Tibial artery (tissue), 4 donors: ENCODE data around the gene JAKMIP1.
"Not testable (repeated sequence)": the region's sequence is repeated elsewhere in the genome, so short reads cannot be mapped to it uniquely, and the experiment has no call there.

ENCODE experiments used
- DNase-seq, 2 donors: peaks; one replicate each; pipeline ENCODE4 v3.0.0-alpha.2; 2019
- H3K27ac ChIP-seq, 2 donors: fragments of 200-600 bp; sonication (generic) in 1 of 2; 1 replicate in 1 of 2; 2 replicates in 1 of 2; pipeline ENCODE4 v1.5.1; 2018 to 2019; ENCODE audit warnings: mild to moderate bottlenecking in 1 of 2
- H3K27me3 ChIP-seq, 2 donors: fragments of 200-600 bp; sonication (generic) in 1 of 2; one replicate each; pipeline versions ENCODE4 v1.5.1 to v1.6.0; 2016 to 2019
- H3K36me3 ChIP-seq, 3 donors: fragments of 200-600 bp; sonication (generic) in 2 of 3; one replicate each; pipeline ENCODE4 v1.5.1; 2016 to 2019; ENCODE audit warnings: mild to moderate bottlenecking in 2 of 3
- H3K4me1 ChIP-seq, 4 donors: fragments of 200-600 bp; sonication (generic) in 2 of 4; 1 replicate in 3 of 4; 2 replicates in 1 of 4; pipeline ENCODE4 v1.5.1; 2016 to 2019
- H3K4me3 ChIP-seq, 2 donors: fragments of 200-600 bp; sonication (generic) in 1 of 2; 1 replicate in 1 of 2; 2 replicates in 1 of 2; pipeline ENCODE4 v1.5.1; 2018 to 2019; ENCODE audit warnings: mild to moderate bottlenecking in 2 of 2
- H3K9me3 ChIP-seq, 3 donors: fragments of 200-600 bp; sonication (generic) in 1 of 3; one replicate each; pipeline ENCODE4 v1.5.1; 2016 to 2019
- CTCF ChIP-seq, 2 experiments: fragments of 200-600 bp in 1 of 2; fragments of 450-650 bp in 1 of 2; IDR thresholded peaks; one replicate each; pipeline ENCODE4 v1.5.1; 2017 to 2019; ENCODE audit warnings: antibody characterized with exemption in 2 of 2, mild to moderate bottlenecking in 1 of 2, moderate library complexity in 1 of 2
- intact Hi-C: fragments of 100-400 bp; cut with DNase I; formaldehyde crosslinking; loops from one replicate; pipeline ENCODE4 v1.15.0; 2023; ENCODE audit warnings: low total_unique reads

Gene JAKMIP1

DNA sequence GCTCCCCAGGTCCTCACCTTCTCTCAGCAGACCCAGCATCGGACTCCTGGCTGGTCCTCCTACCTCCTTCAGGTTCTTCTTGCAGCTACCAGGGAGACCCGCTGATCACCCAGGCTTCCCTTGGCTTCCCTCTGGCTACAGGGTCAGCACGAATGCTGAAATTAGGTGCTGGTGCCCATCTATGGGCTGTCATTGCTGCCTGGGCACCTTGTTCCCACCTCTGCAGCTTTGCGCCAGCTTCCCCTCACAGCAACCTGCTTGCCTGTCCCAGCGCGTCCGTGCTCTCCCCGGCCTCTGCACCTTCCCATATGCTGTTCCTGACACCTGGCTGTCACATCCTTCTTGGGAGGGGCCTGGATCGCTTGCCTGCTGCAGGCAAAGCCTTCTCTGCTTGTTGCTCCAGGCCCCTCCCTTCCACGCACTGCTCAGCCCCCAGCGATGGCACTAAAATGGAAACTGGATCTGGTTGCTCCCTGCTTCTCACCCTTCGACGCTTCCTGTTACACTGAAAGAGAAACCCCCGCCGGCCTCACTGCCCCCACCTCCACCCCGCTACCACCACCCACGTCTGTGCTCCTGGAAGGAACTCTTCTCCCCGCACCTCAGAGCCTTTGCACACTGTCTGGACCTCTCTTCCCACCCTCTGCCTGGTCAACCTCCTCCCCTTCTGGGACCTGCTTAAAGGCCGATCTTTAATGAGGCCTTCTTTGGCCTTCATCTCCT lies 204.3 kb downstream of the JAKMIP1 start:
- peaks cover 0 to 59% of the 10 kb centered on the region in 2 donors for H3K27me3 ChIP-seq
- intact Hi-C loops, result no loop called here
- TF ChIP-seq CTCF (IDR thresholded peaks at IDR 0.05), result no peak
- peak in 1 of 2 donors; percentile 45 for DNase-seq
- H3K36me3 ChIP-seq, result no peaks in the 10 kb centered on the region
- no peak overlapping the region for H3K4me3 ChIP-seq
- H3K4me1 ChIP-seq, result no peaks in the 10 kb centered on the region
- H3K27ac ChIP-seq, result no peak overlapping the region
- no peaks in the 10 kb centered on the region for H3K9me3 ChIP-seq

GRCh38 chr4:5993876-5994811 lies 206.2 kb downstream of the JAKMIP1 start:
- DNase-seq, result peak in 1 of 2 donors; percentile 45
- Histone ChIP-seq H3K4me3 (no peak overlapping the region), H3K36me3 (no peaks in the 10 kb centered on the region), H3K4me1 (no peaks in the 10 kb centered on the region), H3K27ac (no peak overlapping the region), H3K9me3 (no peaks in the 10 kb centered on the region), H3K27me3 (peaks cover 0 to 63% of the 10 kb centered on the region in 2 donors)
- intact Hi-C loops, result no loop called here
- no peak for TF ChIP-seq CTCF (IDR thresholded peaks at IDR 0.05)

DNA sequence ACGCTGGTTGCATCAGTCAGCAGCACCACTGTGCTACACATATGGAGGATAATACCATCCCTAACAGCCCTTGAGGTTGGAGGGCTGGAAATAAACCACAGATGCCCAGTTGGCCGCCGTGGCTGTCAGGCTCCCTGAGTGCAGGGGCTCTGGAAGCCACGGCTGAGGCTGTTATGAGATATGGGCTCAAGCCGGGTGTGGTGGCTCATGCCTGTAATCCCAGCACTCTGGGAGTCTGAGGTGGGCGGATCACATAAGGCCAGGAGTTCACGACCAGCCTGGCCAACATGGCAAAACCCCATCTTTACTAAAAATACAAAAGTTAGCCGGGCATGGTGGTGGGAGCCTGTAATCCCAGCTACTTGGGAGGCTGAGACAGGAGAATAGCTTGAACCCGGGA lies 207.0 kb downstream of the JAKMIP1 start:
- H3K4me1 ChIP-seq, H3K9me3 ChIP-seq, intact Hi-C loops, H3K4me3 ChIP-seq, H3K27ac ChIP-seq, H3K36me3 ChIP-seq: not testable (repeated sequence)
- peaks cover 0 to 55% of the 10 kb centered on the region in 2 donors for H3K27me3 ChIP-seq
- DNase-seq, result peak in 1 of 2 donors; percentile 19

DNA sequence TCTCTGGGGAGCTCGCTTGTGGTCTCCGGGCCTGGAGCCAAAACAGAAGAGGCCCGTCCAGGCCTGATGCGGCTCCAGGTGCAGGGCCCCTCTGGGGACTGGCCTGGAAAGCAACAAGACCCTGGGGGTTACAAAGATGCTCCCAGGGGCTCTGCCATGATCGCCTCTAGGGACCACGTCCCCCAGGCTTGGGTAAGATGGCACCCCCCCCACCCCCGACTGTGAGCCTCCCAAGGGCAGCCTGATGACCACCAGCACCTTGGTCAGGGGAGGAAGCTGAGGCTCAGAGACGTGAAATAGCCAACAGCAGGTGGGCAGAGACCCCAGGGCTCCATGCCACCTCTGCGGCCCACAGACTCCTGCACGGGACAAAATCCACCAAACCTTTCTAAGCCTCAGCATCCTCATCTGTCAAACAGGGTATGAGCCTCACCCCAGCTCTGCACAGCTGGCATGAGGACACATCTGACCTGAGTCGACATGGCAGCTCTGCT lies 207.5 kb downstream of the JAKMIP1 start:
- H3K27me3 ChIP-seq, result peaks cover 0 to 53% of the 10 kb centered on the region in 2 donors
- TF ChIP-seq CTCF (IDR thresholded peaks at IDR 0.05), result no peak
- H3K4me1 ChIP-seq, result no peaks in the 10 kb centered on the region
- DNase-seq, result peak in 1 of 2 donors; percentile 55
- H3K36me3 ChIP-seq, result no peaks in the 10 kb centered on the region
- intact Hi-C loops, result no loop called here
- no peak overlapping the region for H3K27ac ChIP-seq
- H3K9me3 ChIP-seq, result no peaks in the 10 kb centered on the region
- no peak overlapping the region for H3K4me3 ChIP-seq

- peak in 1 of 2 donors; percentile 60 for DNase-seq
- Histone ChIP-seq H3K4me3 (no peak overlapping the region), H3K4me1 (no peaks in the 10 kb centered on the region), H3K9me3 (no peaks in the 10 kb centered on the region), H3K27me3 (peaks cover 0 to 53% of the 10 kb centered on the region in 2 donors), H3K36me3 (no peaks in the 10 kb centered on the region), H3K27ac (no peak overlapping the region)
- TF ChIP-seq CTCF (IDR thresholded peaks at IDR 0.05), result no peak
- intact Hi-C loops, result no loop called here
These were observed 208.1 kb downstream of the JAKMIP1 start for GRCh38 chr4:5992171-5992827.
